Tibial artery (tissue), 4 donors: ENCODE measurements around the gene ARHGAP19.

Experiments used
- DNase-seq, 2 donors: peaks; one replicate each; pipeline ENCODE4 v3.0.0-alpha.2; 2019
- H3K27ac ChIP-seq, 2 donors: fragments of 200-600 bp; sonication (generic) in 1 of 2; 1 replicate in 1 of 2; 2 replicates in 1 of 2; pipeline ENCODE4 v1.5.1; 2018 to 2019; ENCODE audit warnings: mild to moderate bottlenecking in 1 of 2
- H3K27me3 ChIP-seq, 2 donors: fragments of 200-600 bp; sonication (generic) in 1 of 2; one replicate each; pipeline versions ENCODE4 v1.5.1 to v1.6.0; 2016 to 2019
- H3K36me3 ChIP-seq, 3 donors: fragments of 200-600 bp; sonication (generic) in 2 of 3; one replicate each; pipeline ENCODE4 v1.5.1; 2016 to 2019; ENCODE audit warnings: mild to moderate bottlenecking in 2 of 3
- H3K4me1 ChIP-seq, 4 donors: fragments of 200-600 bp; sonication (generic) in 2 of 4; 1 replicate in 3 of 4; 2 replicates in 1 of 4; pipeline ENCODE4 v1.5.1; 2016 to 2019
- H3K4me3 ChIP-seq, 2 donors: fragments of 200-600 bp; sonication (generic) in 1 of 2; 1 replicate in 1 of 2; 2 replicates in 1 of 2; pipeline ENCODE4 v1.5.1; 2018 to 2019; ENCODE audit warnings: mild to moderate bottlenecking in 2 of 2
- H3K9me3 ChIP-seq, 3 donors: fragments of 200-600 bp; sonication (generic) in 1 of 3; one replicate each; pipeline ENCODE4 v1.5.1; 2016 to 2019
- CTCF ChIP-seq, 2 experiments: fragments of 200-600 bp in 1 of 2; fragments of 450-650 bp in 1 of 2; IDR thresholded peaks; one replicate each; pipeline ENCODE4 v1.5.1; 2017 to 2019; ENCODE audit warnings: antibody characterized with exemption in 2 of 2, mild to moderate bottlenecking in 1 of 2, moderate library complexity in 1 of 2
- intact Hi-C: fragments of 100-400 bp; cut with DNase I; formaldehyde crosslinking; loops from one replicate; pipeline ENCODE4 v1.15.0; 2023; ENCODE audit warnings: low total_unique reads

Gene ARHGAP19

GRCh38 chr10:97175586-97175985 is 116.9 kb downstream of the ARHGAP19 start:
- TF ChIP-seq CTCF (IDR thresholded peaks at IDR 0.05), result no peak
- no peaks in the 10 kb centered on the region for H3K36me3 ChIP-seq
- no peak overlapping the region for H3K4me3 ChIP-seq
- intact Hi-C loops, result no loop called here
- H3K9me3 ChIP-seq, result no peaks in the 10 kb centered on the region
- DNase-seq, result peak in 1 of 2 donors; percentile 33
- H3K27ac ChIP-seq, result no peak overlapping the region
- peaks cover 0 to 67% of the 10 kb centered on the region in 2 donors for H3K27me3 ChIP-seq
- peaks cover 0 to 15% (median 6%) of the 10 kb centered on the region in 4 donors for H3K4me1 ChIP-seq

DNA sequence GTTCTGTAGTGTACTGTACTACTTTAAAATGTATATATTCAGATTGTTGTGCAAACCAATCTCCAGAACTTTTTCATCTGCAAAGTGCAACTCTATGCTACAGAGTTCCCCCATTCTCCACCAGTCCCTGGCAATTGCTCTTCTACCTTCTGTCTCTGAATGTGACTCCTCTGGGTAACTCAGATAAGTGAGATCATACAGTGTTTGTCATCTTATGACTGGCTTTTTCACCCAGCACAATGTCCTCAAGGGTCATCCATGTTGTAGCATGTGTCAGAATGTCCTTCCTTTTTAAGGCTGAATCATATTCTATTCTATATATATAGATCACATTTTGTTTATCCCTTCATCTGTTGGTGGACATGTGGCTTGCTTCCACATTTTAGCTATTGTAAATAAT is 117.5 kb downstream of the ARHGAP19 start:
- H3K9me3 ChIP-seq, result no peaks in the 10 kb centered on the region
- intact Hi-C loops, result no loop called here
- DNase-seq, result no peak

GRCh38 chr10:97174276-97174775 is 118.1 kb downstream of the ARHGAP19 start:
- intact Hi-C loops, result no loop called here
- H3K9me3 ChIP-seq, result no peaks in the 10 kb centered on the region
- H3K4me3 ChIP-seq, result no peak overlapping the region
- DNase-seq, result peak in 1 of 2 donors; percentile 40
- no peak overlapping the region for H3K27ac ChIP-seq
- no peak for TF ChIP-seq CTCF (IDR thresholded peaks at IDR 0.05)
- peaks cover 0 to 60% of the 10 kb centered on the region in 2 donors for H3K27me3 ChIP-seq
- no peaks in the 10 kb centered on the region for H3K36me3 ChIP-seq
- H3K4me1 ChIP-seq, result peaks cover 0 to 10% (median 0%) of the 10 kb centered on the region in 4 donors

More for the DNA sequence above, 117.5 kb downstream of the ARHGAP19 start:
- H3K4me1 ChIP-seq, result peaks cover 0 to 16% (median 5%) of the 10 kb centered on the region in 4 donors
- no peak for TF ChIP-seq CTCF (IDR thresholded peaks at IDR 0.05)
- no peak overlapping the region for H3K27ac ChIP-seq
- H3K27me3 ChIP-seq, result peaks cover 0 to 64% of the 10 kb centered on the region in 2 donors
- no peak overlapping the region for H3K4me3 ChIP-seq
- H3K36me3 ChIP-seq, result no peaks in the 10 kb centered on the region

GRCh38 chr10:97173036-97173435 is 119.4 kb downstream of the ARHGAP19 start:
- no peak overlapping the region for H3K4me3 ChIP-seq
- H3K4me1 ChIP-seq, result peaks cover 0 to 9% (median 0%) of the 10 kb centered on the region in 4 donors
- DNase-seq, result peak in 1 of 2 donors; percentile 33
- H3K27me3 ChIP-seq, result peaks cover 0 to 62% of the 10 kb centered on the region in 2 donors
- no peak overlapping the region for H3K27ac ChIP-seq
- no peaks in the 10 kb centered on the region for H3K36me3 ChIP-seq
- intact Hi-C loops, result no loop called here
- TF ChIP-seq CTCF (IDR thresholded peaks at IDR 0.05), result no peak
- H3K9me3 ChIP-seq, result no peaks in the 10 kb centered on the region
